Measurements from ENCODE around the gene IFNGR2.
"Not testable (repeated sequence)": the region's sequence is repeated elsewhere in the genome, so short reads cannot be mapped to it uniquely, and the experiment has no call there.

- TF ChIP-seq, protein P1, sequence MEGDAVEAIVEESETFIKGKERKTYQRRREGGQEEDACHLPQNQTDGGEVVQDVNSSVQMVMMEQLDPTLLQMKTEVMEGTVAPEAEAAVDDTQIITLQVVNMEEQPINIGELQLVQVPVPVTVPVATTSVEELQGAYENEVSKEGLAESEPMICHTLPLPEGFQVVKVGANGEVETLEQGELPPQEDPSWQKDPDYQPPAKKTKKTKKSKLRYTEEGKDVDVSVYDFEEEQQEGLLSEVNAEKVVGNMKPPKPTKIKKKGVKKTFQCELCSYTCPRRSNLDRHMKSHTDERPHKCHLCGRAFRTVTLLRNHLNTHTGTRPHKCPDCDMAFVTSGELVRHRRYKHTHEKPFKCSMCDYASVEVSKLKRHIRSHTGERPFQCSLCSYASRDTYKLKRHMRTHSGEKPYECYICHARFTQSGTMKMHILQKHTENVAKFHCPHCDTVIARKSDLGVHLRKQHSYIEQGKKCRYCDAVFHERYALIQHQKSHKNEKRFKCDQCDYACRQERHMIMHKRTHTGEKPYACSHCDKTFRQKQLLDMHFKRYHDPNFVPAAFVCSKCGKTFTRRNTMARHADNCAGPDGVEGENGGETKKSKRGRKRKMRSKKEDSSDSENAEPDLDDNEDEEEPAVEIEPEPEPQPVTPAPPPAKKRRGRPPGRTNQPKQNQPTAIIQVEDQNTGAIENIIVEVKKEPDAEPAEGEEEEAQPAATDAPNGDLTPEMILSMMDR (IDR thresholded peaks at IDR 0.05), result not testable (repeated sequence)
- TF ChIP-seq EP300 (IDR thresholded peaks at IDR 0.05), result not testable (repeated sequence)
Measured at GRCh38 chr21:33379934-33380333, 23.3 kb upstream of the IFNGR2 start.

Measured in ovary (tissue), 3 donors.